Neural cell (in vitro differentiated cells): ENCODE results near the gene SLC12A8. TPM values are rescaled to one million over a fixed set of nuclear protein-coding genes. Genes with fewer than 3 reads are reported as not detected.

Experiments used
- H2AFZ ChIP-seq: fragments of 200-600, 300-800 bp; sonication (generic), shearing (Covaris generic); 2 replicates; pipeline ENCODE4 v1.6.0; 2014; ENCODE audit warnings: low read depth, mild to moderate bottlenecking, antibody characterized with exemption, low read length, moderate library complexity
- H3F3A ChIP-seq: fragments of 200-600 bp; shearing (Covaris generic); 2 replicates; pipeline ENCODE4 v1.6.1; 2016; ENCODE audit warnings: mild to moderate bottlenecking, moderate library complexity, mixed read lengths, antibody characterized with exemption, low read length; ENCODE audit not compliant: insufficient read depth, poor library complexity, severe bottlenecking
- H3K27ac ChIP-seq: fragments of 200-600, 300-800 bp; sonication (generic), shearing (Covaris generic); 2 replicates; pipeline ENCODE4 v1.5.1; 2014; ENCODE audit warnings: mild to moderate bottlenecking, low read length, moderate library complexity
- H3K27me3 ChIP-seq: fragments of 300-800, 200-600 bp; sonication (generic), shearing (Covaris generic); 2 replicates; pipeline ENCODE4 v1.6.0; 2014; ENCODE audit warnings: mild to moderate bottlenecking, low read depth, low read length, moderate library complexity; ENCODE audit not compliant: insufficient read depth
- H3K36me3 ChIP-seq: fragments of 300-800, 200-600 bp; sonication (generic), shearing (Covaris generic); 2 replicates; pipeline ENCODE4 v1.5.1; 2014; ENCODE audit warnings: mild to moderate bottlenecking, antibody characterized with exemption, low read length, moderate library complexity; ENCODE audit not compliant: insufficient read depth
- H3K4me2 ChIP-seq: fragments of 300-800, 200-600 bp; sonication (generic), shearing (Covaris generic); 2 replicates; pipeline ENCODE4 v1.6.0; 2014; ENCODE audit warnings: mild to moderate bottlenecking, low read length
- H3K4me3 ChIP-seq: fragments of 300-800, 200-600 bp; sonication (generic), shearing (Covaris generic); 2 replicates; pipeline ENCODE4 v1.5.1; 2014; ENCODE audit warnings: mild to moderate bottlenecking, low read length, moderate library complexity
- H3K79me2 ChIP-seq: fragments of 200-600 bp; shearing (Covaris generic); replicated peaks from 2 replicates; pipeline ENCODE4 v1.6.0; 2014; ENCODE audit warnings: mild to moderate bottlenecking, low read length, moderate library complexity; ENCODE audit not compliant: insufficient read depth
- H3K9ac ChIP-seq: fragments of 300-800, 200-600 bp; sonication (generic), shearing (Covaris generic); 2 replicates; pipeline ENCODE4 v1.6.1; 2016; ENCODE audit warnings: mild to moderate bottlenecking, low read length, mixed read lengths
- H3K9me2 ChIP-seq: fragments of 200-600 bp; shearing (Covaris generic); 2 replicates; pipeline ENCODE4 v1.6.1; 2016; ENCODE audit warnings: mild to moderate bottlenecking, low read length, mixed read lengths; ENCODE audit not compliant: insufficient read depth
- H3K9me3 ChIP-seq: fragments of 200-600, 300-800 bp; sonication (generic), shearing (Covaris generic); 2 replicates; pipeline ENCODE4 v1.6.1; 2016; ENCODE audit warnings: mild to moderate bottlenecking, mixed run types, low read length, moderate library complexity, mixed read lengths
- H4K20me1 ChIP-seq: fragments of 200-600 bp; shearing (Covaris generic); 2 replicates; pipeline ENCODE4 v1.6.1; 2016; ENCODE audit warnings: mild to moderate bottlenecking, mixed run types; ENCODE audit not compliant: insufficient read depth
- CTCF ChIP-seq: fragments of 450-650 bp; IDR thresholded peaks from 2 replicates; pipeline ENCODE4 v1.5.1; 2014; ENCODE audit warnings: antibody characterized with exemption, mild to moderate bottlenecking, moderate library complexity; ENCODE audit not compliant: poor library complexity, severe bottlenecking
- EP300 ChIP-seq: fragments of 450-650 bp; conservative IDR thresholded peaks from 2 replicates; pipeline ENCODE4 v1.6.1; 2014; ENCODE audit warnings: antibody characterized with exemption, mild to moderate bottlenecking, moderate library complexity; ENCODE audit not compliant: poor library complexity, severe bottlenecking
- EZH2 ChIP-seq: fragments of 200-600, 300-800 bp; shearing (Covaris generic), sonication (generic); IDR thresholded peaks from 2 replicates; pipeline ENCODE4 v1.6.1; 2014; ENCODE audit warnings: antibody characterized with exemption, low read length, borderline replicate concordance, mild to moderate bottlenecking; ENCODE audit not compliant: insufficient read depth, poor library complexity, severe bottlenecking
- MXI1 ChIP-seq: fragments of 450-650 bp; conservative IDR thresholded peaks from 2 replicates; pipeline ENCODE4 v1.6.1; 2014; ENCODE audit warnings: antibody characterized with exemption, mild to moderate bottlenecking; ENCODE audit not compliant: poor library complexity, severe bottlenecking
- POLR2AphosphoS5 ChIP-seq: IDR thresholded peaks from 2 replicates; pipeline ENCODE4 v1.6.1; 2012
- RAD21 ChIP-seq: fragments of 450-650 bp; conservative IDR thresholded peaks from 2 replicates; pipeline ENCODE4 v1.6.1; 2014; ENCODE audit warnings: antibody characterized with exemption, mild to moderate bottlenecking, moderate library complexity
- REST ChIP-seq: IDR thresholded peaks from 2 replicates; pipeline ENCODE4 v1.6.1; 2012; ENCODE audit warnings: borderline replicate concordance
- SMC3 ChIP-seq: fragments of 450-650 bp; conservative IDR thresholded peaks from 2 replicates; pipeline ENCODE4 v1.6.1; 2014; ENCODE audit warnings: antibody characterized with exemption, mild to moderate bottlenecking, moderate library complexity; ENCODE audit not compliant: poor library complexity
- TAF1 ChIP-seq: IDR thresholded peaks from 2 replicates; pipeline ENCODE4 v1.6.1; 2012; ENCODE audit warnings: low read depth
- polyA plus RNA-seq: library from polyadenylated mRNA; depleted of rRNA; stranded (reverse); fragments of >200 nt; gene quantifications from 2 replicates; pipeline ENCODE4 v1.2.3, GENCODE V29; 2014

SLC12A8 gene
- polyA plus RNA-seq, 1 donor from 2014 or later, result 4.6 TPM

- Histone ChIP-seq H3K27me3 (no peaks in the 10 kb centered on the region), H4K20me1 (no peaks in the 10 kb centered on the region), H2AFZ (no peak overlapping the region), H3K9me3 (no peaks in the 10 kb centered on the region), H3K9ac (no peak overlapping the region), H3K9me2 (no peaks in the 10 kb centered on the region), H3K27ac (no peak overlapping the region), H3K79me2 (no peaks in the 10 kb centered on the region), H3K4me3 (no peak overlapping the region), H3K4me2 (no peak overlapping the region), H3F3A (no peaks in the 10 kb centered on the region), H3K36me3 (no peaks in the 10 kb centered on the region)
- TF ChIP-seq SMC3 (no peak), EP300 (no peak), MXI1 (no peak), EZH2 (no peak), CTCF (no peak), REST (no peak), TAF1 (no peak), RAD21 (no peak), POLR2AphosphoS5 (no peak)
These were observed 109.1 kb downstream of the SLC12A8 start for GRCh38 chr3:125103406-125103805.

GRCh38 chr3:125102470-125102869 lies 110.1 kb downstream of the SLC12A8 start:
- no peaks in the 10 kb centered on the region for H4K20me1 ChIP-seq
- H3K4me3 ChIP-seq, result no peak overlapping the region
- H3K27ac ChIP-seq, result no peak overlapping the region
- H3K9me2 ChIP-seq, result no peaks in the 10 kb centered on the region
- no peaks in the 10 kb centered on the region for H3F3A ChIP-seq
- no peaks in the 10 kb centered on the region for H3K79me2 ChIP-seq
- no peak overlapping the region for H2AFZ ChIP-seq
- TF ChIP-seq SMC3, result no peak
- TF ChIP-seq POLR2AphosphoS5, result no peak
- no peak for TF ChIP-seq CTCF
- no peak for TF ChIP-seq MXI1
- no peak for TF ChIP-seq TAF1
- no peak for TF ChIP-seq RAD21
- no peak for TF ChIP-seq EZH2
- no peak for TF ChIP-seq REST
- TF ChIP-seq EP300, result no peak
- H3K4me2 ChIP-seq, result no peak overlapping the region
- H3K27me3 ChIP-seq, result no peaks in the 10 kb centered on the region
- no peaks in the 10 kb centered on the region for H3K36me3 ChIP-seq
- H3K9me3 ChIP-seq, result no peaks in the 10 kb centered on the region
- no peak overlapping the region for H3K9ac ChIP-seq
